Suppressor macrophage treated with lipopolysaccharide for 1 hour (primary cell): ENCODE results near the gene NOC2L.
A peak's percentile ranks its signal among the peaks of the same experiment; 100 is the strongest.

ENCODE experiments used
- DNase-seq, 3 donors: peaks; one replicate each; pipeline ENCODE4 v3.0.0-alpha.2; 2020 to 2022

The NOC2L gene

GRCh38 chr1:927234-927633 lies 31.8 kb downstream of the NOC2L start:
- no peak for DNase-seq

GRCh38 chr1:925561-926421 lies 33.3 kb downstream of the NOC2L start:
- DNase-seq, result peak in 2 of 3 donors; percentile 26 to 60

GRCh38 chr1:924656-925560 lies 34.1 kb downstream of the NOC2L start:
- DNase-seq, result peak; percentile 45 to 70 (median 48)

- peak; percentile 17 to 43 (median 23) for DNase-seq
These were observed 34.9 kb downstream of the NOC2L start for GRCh38 chr1:923991-924655.

GRCh38 chr1:923131-923990 lies 35.7 kb downstream of the NOC2L start, which contains the start of gene SAMD11:
Gene SAMD11, plus strand, starts transcription at chr1:923923. Its CDS starts 509 bp downstream, at chr1:924432.
- peak; percentile 81 to 95 (median 82) for DNase-seq

- DNase-seq, result peak; percentile 78 to 92 (median 81)
These were observed 37.8 kb downstream of the NOC2L start for GRCh38 chr1:921011-921837.

GRCh38 chr1:920521-920920 lies 38.5 kb downstream of the NOC2L start:
- DNase-seq, result no peak

- no peak for DNase-seq
These were observed 39.0 kb downstream of the NOC2L start for GRCh38 chr1:920010-920409.

- DNase-seq, result no peak
These were observed 39.7 kb downstream of the NOC2L start for GRCh38 chr1:919271-919872.

GRCh38 chr1:918843-919242 lies 40.2 kb downstream of the NOC2L start:
- no peak for DNase-seq

GRCh38 chr1:918353-918752 lies 40.7 kb downstream of the NOC2L start:
- no peak for DNase-seq

- DNase-seq, result no peak
These were observed 41.5 kb downstream of the NOC2L start for GRCh38 chr1:917466-918091.

GRCh38 chr1:917076-917459 lies 42.0 kb downstream of the NOC2L start:
- no peak for DNase-seq

- peak in 2 of 3 donors; percentile 35 to 45 for DNase-seq
These were observed 42.6 kb downstream of the NOC2L start for GRCh38 chr1:916173-917075.

- no peak for DNase-seq
These were observed 43.5 kb downstream of the NOC2L start for GRCh38 chr1:915295-916172.

GRCh38 chr1:914891-915280 lies 44.2 kb downstream of the NOC2L start:
- no peak for DNase-seq

- no peak for DNase-seq
These were observed 44.7 kb downstream of the NOC2L start for GRCh38 chr1:914131-914890.
